ENCODE data around the gene ARHGEF33. TPM values are rescaled to one million over a fixed set of nuclear protein-coding genes. Genes with fewer than 3 reads are reported as not detected.

The ARHGEF33 gene
- polyA plus RNA-seq, 1 donor from 2014 or later = 1.5 TPM

- H3K27ac ChIP-seq (ENCODE audit: low read length) = no peak overlapping the region
- no peak overlapping the region for H3K4me2 ChIP-seq (ENCODE audit: low read length)
- H3F3A ChIP-seq (ENCODE audit: insufficient read depth, low read length, poor library complexity, severe bottlenecking) = no peaks in the 10 kb centered on the region
- H3K9me3 ChIP-seq (ENCODE audit: low read length) = no peaks in the 10 kb centered on the region
- no peak overlapping the region for H2AFZ ChIP-seq (ENCODE audit: low read depth, low read length)
- H3K27me3 ChIP-seq (ENCODE audit: insufficient read depth, low read depth, low read length) = no peaks in the 10 kb centered on the region
- no peaks in the 10 kb centered on the region for H3K36me3 ChIP-seq (ENCODE audit: insufficient read depth, low read length)
- H3K4me3 ChIP-seq (ENCODE audit: low read length) = no peak overlapping the region
- no peak for TF ChIP-seq POLR2AphosphoS5 (IDR thresholded peaks at IDR 0.05)
- TF ChIP-seq EZH2 (IDR thresholded peaks at IDR 0.05; ENCODE audit: borderline replicate concordance, insufficient read depth, low read length, poor library complexity, severe bottlenecking) = no peak
- no peak for TF ChIP-seq MXI1 (conservative IDR thresholded peaks at IDR 0.05; ENCODE audit: poor library complexity, severe bottlenecking)
- no peak for TF ChIP-seq REST (IDR thresholded peaks at IDR 0.05; ENCODE audit: borderline replicate concordance)
- no peak overlapping the region for H3K9ac ChIP-seq (ENCODE audit: low read length)
- no peaks in the 10 kb centered on the region for H3K79me2 ChIP-seq (replicated peaks; ENCODE audit: insufficient read depth, low read length)
- H4K20me1 ChIP-seq (ENCODE audit: insufficient read depth) = no peaks in the 10 kb centered on the region
- H3K9me2 ChIP-seq (ENCODE audit: insufficient read depth, low read length) = no peaks in the 10 kb centered on the region
Measured at GRCh38 chr2:39023649-39024048, 134.0 kb downstream of the ARHGEF33 start.

GRCh38 chr2:39024833-39025232, 135.2 kb downstream of the ARHGEF33 start:
- no peaks in the 10 kb centered on the region for H3K9me2 ChIP-seq (ENCODE audit: insufficient read depth, low read length)
- H3K27ac ChIP-seq (ENCODE audit: low read length) = no peak overlapping the region
- TF ChIP-seq EZH2 (IDR thresholded peaks at IDR 0.05; ENCODE audit: borderline replicate concordance, insufficient read depth, low read length, poor library complexity, severe bottlenecking) = no peak
- no peak for TF ChIP-seq REST (IDR thresholded peaks at IDR 0.05; ENCODE audit: borderline replicate concordance)
- TF ChIP-seq POLR2AphosphoS5 (IDR thresholded peaks at IDR 0.05) = no peak
- TF ChIP-seq CTCF (IDR thresholded peaks at IDR 0.05; ENCODE audit: poor library complexity, severe bottlenecking) = no peak
- no peak for TF ChIP-seq EP300 (conservative IDR thresholded peaks at IDR 0.05; ENCODE audit: poor library complexity, severe bottlenecking)
- TF ChIP-seq SMC3 (conservative IDR thresholded peaks at IDR 0.05; ENCODE audit: poor library complexity) = no peak
- no peak for TF ChIP-seq RAD21 (conservative IDR thresholded peaks at IDR 0.05)
- TF ChIP-seq TAF1 (IDR thresholded peaks at IDR 0.05; ENCODE audit: low read depth) = no peak
- TF ChIP-seq MXI1 (conservative IDR thresholded peaks at IDR 0.05; ENCODE audit: poor library complexity, severe bottlenecking) = no peak
- H3F3A ChIP-seq (ENCODE audit: insufficient read depth, low read length, poor library complexity, severe bottlenecking) = no peaks in the 10 kb centered on the region
- no peak overlapping the region for H3K4me3 ChIP-seq (ENCODE audit: low read length)
- H3K9ac ChIP-seq (ENCODE audit: low read length) = no peak overlapping the region
- no peaks in the 10 kb centered on the region for H3K27me3 ChIP-seq (ENCODE audit: insufficient read depth, low read depth, low read length)
- H2AFZ ChIP-seq (ENCODE audit: low read depth, low read length) = no peak overlapping the region
- H4K20me1 ChIP-seq (ENCODE audit: insufficient read depth) = no peaks in the 10 kb centered on the region
- H3K4me2 ChIP-seq (ENCODE audit: low read length) = no peak overlapping the region
- no peaks in the 10 kb centered on the region for H3K9me3 ChIP-seq (ENCODE audit: low read length)
- no peaks in the 10 kb centered on the region for H3K36me3 ChIP-seq (ENCODE audit: insufficient read depth, low read length)
- no peaks in the 10 kb centered on the region for H3K79me2 ChIP-seq (replicated peaks; ENCODE audit: insufficient read depth, low read length)

Small RNA genes within 50 kb of the gene (small RNA-seq; reads per million reads assigned to genes)
- gene RN7SL96P (0 reads per million in 3 experiments), gene RNU6-851P (0 reads per million in 3 experiments)

Other genes starting within 250 kb of the ARHGEF33 start
- not detected in 2 replicates for gene GALM, start 223.8 kb upstream of the ARHGEF33 start, polyA plus RNA-seq
- 278 and 286 TPM in 2 replicates for gene SRSF7, start 138.5 kb upstream of the ARHGEF33 start, polyA plus RNA-seq
- 8.7 and 12.4 TPM in 2 replicates for gene GEMIN6, start 111.7 kb upstream of the ARHGEF33 start, polyA plus RNA-seq
- gene DHX57, start 13.9 kb upstream of the ARHGEF33 start, polyA plus RNA-seq = 44.0 and 45.2 TPM in 2 replicates
- 114 and 116 TPM in 2 replicates for gene MORN2, start 13.9 kb upstream of the ARHGEF33 start, polyA plus RNA-seq
- gene SOS1, start 231.2 kb downstream of the ARHGEF33 start, polyA plus RNA-seq = 18.6 and 19.0 TPM in 2 replicates